ENCODE measurements around the gene IL31RA. TPM values are rescaled to one million over a fixed set of nuclear protein-coding genes. Genes with fewer than 3 reads are reported as not detected.

Gene IL31RA
- total and polyA plus RNA-seq, 2 of the 13 experiments (the other 11 are each of a cell fraction or from before 2014, with no cell fraction given), result not detected

GRCh38 chr5:55934115-55934613 is 83.0 kb downstream of the IL31RA start (continued):
- TF ChIP-seq ZNF142 (CRISPR knock-in tag; IDR thresholded peaks at IDR 0.05) (peak; percentile 69; the same call in 1 of the 2 replicates), MTF1 (CRISPR knock-in tag; IDR thresholded peaks at IDR 0.05) (no peak), HIC2 (CRISPR knock-in tag; IDR thresholded peaks at IDR 0.05; ENCODE audit: low read depth) (peak; percentile 44; the same call in 1 of the 2 replicates), DMTF1 (CRISPR knock-in tag; IDR thresholded peaks at IDR 0.05) (no peak), THAP11 (CRISPR knock-in tag; IDR thresholded peaks at IDR 0.05) (peak; percentile 77; the same call in 1 of the 2 replicates), TBX2 (CRISPR knock-in tag; IDR thresholded peaks at IDR 0.05; ENCODE audit: borderline replicate concordance) (peak; percentile 99), RNF219 (CRISPR knock-in tag; IDR thresholded peaks at IDR 0.05) (peak; percentile 90; the same call in 1 of the 2 replicates), DNMT3B (CRISPR knock-in tag; conservative IDR thresholded peaks at IDR 0.05) (peak; percentile 82; the same call in 1 of the 2 replicates), ZNF343 (CRISPR knock-in tag; IDR thresholded peaks at IDR 0.05) (0 out of 2 replicates have a peak, but pooled peaks have one; percentile 49), ADNP (CRISPR knock-in tag; IDR thresholded peaks at IDR 0.05) (no peak), TBX3 (IDR thresholded peaks at IDR 0.05; ENCODE audit: borderline replicate concordance) (peak; percentile 95), ZNF383 (CRISPR knock-in tag; IDR thresholded peaks at IDR 0.05; ENCODE audit: borderline replicate concordance) (no peak), SCMH1 (CRISPR knock-in tag; IDR thresholded peaks at IDR 0.05; ENCODE audit: borderline replicate concordance) (no peak)

All from HepG2 (cell line).